K562 (cell line): ENCODE data around the gene FAM110D. TPM values are rescaled to one million over a fixed set of nuclear protein-coding genes. Genes with fewer than 3 reads are reported as not detected.

Source experiments
- ATF2 ChIP-seq: sonication (generic); formaldehyde crosslinking; IDR thresholded peaks from 2 replicates; pipeline ENCODE4 v1.8.1; 2022; ENCODE audit warnings: missing genetic modification reagents
- FOXJ2 ChIP-seq: fragments of 200-800 bp; sonication (Bioruptor generic); IDR thresholded peaks from 2 replicates; pipeline ENCODE4 v1.6.1; 2016; ENCODE audit warnings: missing genetic modification characterization, missing compliant biosample characterization
- FOXK1 ChIP-seq: sonication (generic); formaldehyde crosslinking; IDR thresholded peaks from 2 replicates; pipeline ENCODE4 v1.8.0; 2022; ENCODE audit warnings: missing genetic modification reagents, mild to moderate bottlenecking, borderline replicate concordance
- IRF9 ChIP-seq: fragments of 450-650 bp; IDR thresholded peaks from 2 replicates; pipeline ENCODE4 v1.6.1; 2016; ENCODE audit warnings: missing biosample characterization, missing genetic modification characterization
- SMARCA5 ChIP-seq: fragments of 450-650 bp; IDR thresholded peaks from 2 replicates; pipeline ENCODE4 v1.6.1; 2016
- TFAM ChIP-seq: fragments of 250-450 bp; sonication (Bioruptor Pico); conservative IDR thresholded peaks from 2 replicates; pipeline ENCODE4 v1.5.0; 2021; ENCODE audit warnings: mild to moderate bottlenecking, moderate library complexity
- ZFX ChIP-seq: sonication (generic); formaldehyde crosslinking; IDR thresholded peaks from 2 replicates; pipeline ENCODE4 v1.8.0; 2022; ENCODE audit warnings: mild to moderate bottlenecking, missing genetic modification reagents, moderate library complexity
- ZNF518B ChIP-seq: fragments of 250-450 bp; sonication (Bioruptor Pico); IDR thresholded peaks from 2 replicates; pipeline ENCODE4 v1.5.0; 2021; ENCODE audit warnings: mild to moderate bottlenecking, moderate library complexity
- ZNF583 ChIP-seq: fragments of 250-450 bp; sonication (Bioruptor Pico); IDR thresholded peaks from 2 replicates; pipeline ENCODE4 v1.4.0; 2020
- ZNF644 ChIP-seq: fragments of 200-800 bp; sonication (Bioruptor generic); IDR thresholded peaks from 2 replicates; pipeline ENCODE4 v1.6.1; 2016; ENCODE audit warnings: low read depth, missing genetic modification characterization, missing compliant biosample characterization
- ZNF75A ChIP-seq: fragments of 450-650 bp; formaldehyde crosslinking; IDR thresholded peaks from 2 replicates; pipeline ENCODE4 v1.4.0; 2020; ENCODE audit warnings: mild to moderate bottlenecking
- polyA plus RNA-seq, 8 experiments: library from polyadenylated mRNA; depleted of rRNA in 4 of 8; stranded (reverse) in 5 of 8; unstranded in 3 of 8; fragments of >200 nt; fragmentation: Nextera tagmentation in 2 of 8; fragmentation: Illumina TruSeq in 1 of 8; extraction: Ambion mirVana in 2 of 8; extraction: Trizol in 1 of 8; gene quantifications; 2 replicates each; pipeline versions ENCODE4 v1.2.1 to v1.2.3, GENCODE V29; 2011 to 2014; ENCODE audit warnings: inconsistent platforms in 1 of 8, missing spikeins in 1 of 8
- total RNA-seq, 7 experiments: library from RNA; depleted of rRNA in 6 of 7; stranded (reverse); fragments of >200 nt in 6 of 7; fragmentation: Illumina TruSeq in 2 of 7; extraction: Trizol in 2 of 7; gene quantifications; 2 replicates each; pipeline versions ENCODE4 v1.2.1 to v1.2.3, GENCODE V29; 2011 to 2021; ENCODE audit warnings: low replicate concordance in 1 of 7

FAM110D gene
- total and polyA plus RNA-seq, 9 of the 15 experiments (the other 6 are each of a cell fraction or from before 2014, with no cell fraction given) = 0.04 to 1.1 (median 0.33) TPM

GRCh38 chr1:26127235-26128163 is 31.4 kb upstream of the FAM110D start (continued):
- no peak for TF ChIP-seq ZNF518B (CRISPR knock-in tag)
- TF ChIP-seq IRF9 (tag) = no peak
- no peak for TF ChIP-seq ZFX
- no peak for TF ChIP-seq ZNF75A (CRISPR knock-in tag)
- TF ChIP-seq FOXJ2 (tag) = no peak; the same call in 1 of the 2 replicates
- no peak for TF ChIP-seq SMARCA5
- no peak for TF ChIP-seq FOXK1 (CRISPR knock-in tag)
- TF ChIP-seq ZNF644 (tag) = peak; percentile 78; the same call in 1 of the 2 replicates
- no peak; the same call in 1 of the 2 replicates for TF ChIP-seq ZNF583
- no peak for TF ChIP-seq TFAM (CRISPR knock-in tag)
- TF ChIP-seq ATF2 (CRISPR knock-in tag) = no peak
